GM21390 (cell line): Measurements from ENCODE around the gene ATP13A1.
A peak's percentile ranks its signal among the peaks of the same experiment; 100 is the strongest.
"Not testable (repeated sequence)": the region's sequence is repeated elsewhere in the genome, so short reads cannot be mapped to it uniquely, and the experiment has no call there.

Source experiments
- ATAC-seq: cut with Tn5 transposase; IDR thresholded peaks from one replicate; pipeline ENCODE4 v1.9.1; 2021; ENCODE audit not compliant: unreplicated experiment

Gene ATP13A1

DNA sequence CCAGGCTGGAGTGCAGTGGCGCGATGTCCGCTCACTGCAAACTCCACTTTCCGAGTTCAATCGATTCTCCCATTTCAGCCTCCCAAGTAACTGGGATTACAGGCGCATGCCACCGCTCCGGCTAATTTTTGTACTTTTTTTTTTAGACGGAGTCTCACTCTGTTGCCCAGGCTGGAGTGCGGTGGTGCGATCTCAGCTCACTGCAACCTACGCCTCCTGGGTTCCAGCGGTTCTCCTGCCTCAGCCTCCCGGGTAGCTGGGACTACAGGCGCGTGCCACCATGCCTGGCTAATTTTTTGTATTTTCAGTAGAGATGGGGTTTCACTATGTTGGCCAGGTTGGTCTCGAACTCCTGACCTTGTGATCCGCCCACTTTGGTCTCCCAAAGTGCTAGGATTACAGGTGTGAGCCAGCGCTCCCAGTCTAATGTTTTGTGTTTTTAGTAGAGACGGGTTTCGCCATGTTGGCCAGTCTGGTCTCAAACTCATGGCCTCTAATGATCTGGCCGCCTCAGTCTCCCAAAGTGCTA is 2.0 kb upstream of the ATP13A1 start:
- ATAC-seq: not testable (repeated sequence)

DNA sequence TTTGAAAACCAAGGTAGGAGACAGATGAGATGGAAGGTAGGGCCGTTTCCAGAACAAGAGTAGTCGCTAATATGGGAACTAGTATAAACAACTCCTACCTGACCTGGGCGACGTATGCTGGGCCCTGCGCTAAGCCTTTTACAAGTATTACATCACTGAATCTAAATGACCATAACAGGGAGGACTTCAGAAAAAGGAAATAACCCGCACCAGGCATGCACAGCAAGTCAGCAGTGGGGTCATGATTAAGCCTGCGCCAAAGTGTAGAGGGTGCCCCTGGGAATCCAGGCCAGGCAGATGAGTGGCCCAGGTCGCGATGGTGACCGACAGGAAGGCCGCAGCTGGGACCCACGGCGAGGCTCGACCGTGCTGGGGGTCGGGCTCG is 613 bp downstream of the ATP13A1 start:
- no peak for ATAC-seq

DNA sequence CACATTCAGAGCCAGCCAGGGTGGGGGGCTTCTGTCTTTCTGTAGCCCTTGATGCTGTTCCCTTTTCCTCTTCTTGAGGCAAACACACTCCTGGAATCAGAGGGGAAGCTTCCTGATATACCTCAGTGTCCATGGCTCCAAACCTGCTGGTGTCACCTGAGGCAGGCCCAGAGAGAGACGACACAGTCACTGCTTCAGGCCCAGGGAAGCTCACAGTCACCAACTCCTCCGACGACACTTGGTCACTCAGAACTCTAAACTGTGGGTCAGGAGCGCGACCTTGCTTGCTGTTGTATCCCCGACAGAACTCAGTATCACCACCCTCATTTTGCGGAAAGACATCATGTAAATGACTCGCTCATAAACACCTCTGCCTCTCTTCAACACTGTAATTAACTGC is 1.1 kb downstream of the ATP13A1 start:
- ATAC-seq: no peak

DNA sequence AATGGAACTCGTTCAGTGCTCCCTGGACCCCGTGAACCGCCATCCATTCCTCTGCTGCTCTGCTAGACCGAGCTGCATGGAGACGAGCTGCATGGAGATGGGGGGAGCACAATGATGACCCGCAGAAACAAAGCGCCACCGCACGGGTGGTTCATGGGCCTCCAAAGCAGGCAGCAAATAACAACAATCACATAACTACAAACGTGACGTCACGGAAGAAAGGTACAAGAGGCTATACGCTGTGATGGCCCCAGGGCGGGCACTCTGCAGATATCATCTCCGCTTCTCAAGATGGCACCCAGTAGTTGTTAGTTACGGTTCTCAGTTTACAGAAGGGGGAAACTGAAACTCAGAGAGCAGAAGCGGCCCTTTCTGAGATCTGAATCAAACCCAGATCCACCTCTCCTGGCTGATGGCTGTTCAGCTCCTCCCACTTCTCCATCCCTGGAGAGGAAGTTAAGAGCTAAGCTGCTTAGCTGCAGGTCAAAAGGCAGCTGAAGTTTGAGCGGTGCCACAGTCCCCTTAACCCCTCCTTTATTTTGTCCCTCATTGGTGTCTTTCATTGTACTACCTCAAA is 1.7 kb downstream of the ATP13A1 start:
- peak; percentile 42 for ATAC-seq

DNA sequence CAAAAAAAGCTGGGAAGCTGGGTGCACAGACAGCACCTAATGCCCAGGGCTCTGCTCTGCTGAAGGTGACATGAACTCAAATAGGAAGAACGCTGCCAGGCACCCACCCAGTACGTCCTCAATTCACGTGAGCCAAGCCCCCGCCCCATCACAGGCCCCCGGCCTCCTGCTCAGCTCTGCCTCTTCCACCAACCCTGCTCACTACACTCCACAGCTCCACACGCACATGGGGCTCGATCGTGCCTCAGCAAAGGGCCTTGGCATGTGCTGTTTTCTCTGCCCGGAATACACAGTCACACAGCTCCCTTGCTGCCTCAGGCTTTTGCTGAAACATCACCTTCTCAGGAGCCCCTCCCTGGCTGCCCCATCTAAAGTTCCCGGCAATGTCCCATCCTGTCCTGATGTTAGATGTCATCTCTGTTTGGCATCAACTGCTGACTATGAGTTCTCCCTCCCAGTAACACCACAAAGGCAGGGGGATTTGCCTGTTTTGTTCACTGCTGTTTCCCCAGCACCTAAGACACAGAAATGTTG is 2.3 kb downstream of the ATP13A1 start:
- ATAC-seq: no peak

DNA sequence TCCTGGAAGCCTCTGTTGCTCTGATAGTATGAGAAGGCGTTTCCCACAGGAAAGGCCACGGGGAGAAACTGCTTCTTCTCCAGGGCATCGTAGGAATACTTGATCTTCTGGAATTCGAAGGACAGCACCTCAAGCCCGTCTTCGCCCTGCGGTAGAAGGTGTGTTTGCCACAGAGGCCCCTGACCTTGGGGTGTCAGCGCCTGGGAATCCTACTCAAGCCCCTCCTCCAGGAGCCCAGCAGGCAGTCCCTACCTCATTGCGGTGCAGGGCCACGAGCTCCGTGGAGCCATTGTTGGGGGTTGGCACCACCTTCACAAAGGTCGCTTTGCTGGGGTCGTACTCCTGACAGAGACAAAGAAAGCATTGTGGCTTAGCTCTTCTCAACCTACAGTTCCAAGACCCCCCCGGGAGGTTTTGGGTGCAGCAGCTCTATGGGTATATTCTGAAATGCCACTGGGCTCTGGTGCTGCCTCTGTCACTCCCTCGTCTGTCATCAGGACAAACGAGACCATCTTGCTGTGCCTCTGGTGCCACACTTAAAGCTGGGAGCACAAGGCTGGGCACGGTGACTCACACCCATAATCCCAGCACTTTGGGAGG is 3.7 kb downstream of the ATP13A1 start:
- no peak for ATAC-seq

DNA sequence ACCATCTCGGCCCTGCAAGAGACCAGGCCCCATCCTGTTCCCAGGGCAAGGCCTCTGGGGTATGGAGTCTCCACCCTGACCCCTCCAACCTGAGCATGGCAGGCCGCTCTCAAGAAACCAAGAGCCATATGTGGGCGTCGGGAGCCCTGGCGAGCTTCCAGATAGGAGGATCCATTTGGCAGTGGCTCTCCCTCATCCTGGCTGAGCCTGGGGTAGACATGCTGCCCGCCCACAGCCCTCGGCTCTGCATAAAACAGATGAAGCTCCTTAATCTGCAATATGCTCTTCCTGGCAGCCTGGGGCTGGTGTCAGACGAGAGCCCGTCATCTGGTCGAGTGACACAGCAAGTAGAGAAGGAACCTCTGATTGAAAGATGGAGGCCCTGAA is 6.1 kb downstream of the ATP13A1 start:
- no peak for ATAC-seq

DNA sequence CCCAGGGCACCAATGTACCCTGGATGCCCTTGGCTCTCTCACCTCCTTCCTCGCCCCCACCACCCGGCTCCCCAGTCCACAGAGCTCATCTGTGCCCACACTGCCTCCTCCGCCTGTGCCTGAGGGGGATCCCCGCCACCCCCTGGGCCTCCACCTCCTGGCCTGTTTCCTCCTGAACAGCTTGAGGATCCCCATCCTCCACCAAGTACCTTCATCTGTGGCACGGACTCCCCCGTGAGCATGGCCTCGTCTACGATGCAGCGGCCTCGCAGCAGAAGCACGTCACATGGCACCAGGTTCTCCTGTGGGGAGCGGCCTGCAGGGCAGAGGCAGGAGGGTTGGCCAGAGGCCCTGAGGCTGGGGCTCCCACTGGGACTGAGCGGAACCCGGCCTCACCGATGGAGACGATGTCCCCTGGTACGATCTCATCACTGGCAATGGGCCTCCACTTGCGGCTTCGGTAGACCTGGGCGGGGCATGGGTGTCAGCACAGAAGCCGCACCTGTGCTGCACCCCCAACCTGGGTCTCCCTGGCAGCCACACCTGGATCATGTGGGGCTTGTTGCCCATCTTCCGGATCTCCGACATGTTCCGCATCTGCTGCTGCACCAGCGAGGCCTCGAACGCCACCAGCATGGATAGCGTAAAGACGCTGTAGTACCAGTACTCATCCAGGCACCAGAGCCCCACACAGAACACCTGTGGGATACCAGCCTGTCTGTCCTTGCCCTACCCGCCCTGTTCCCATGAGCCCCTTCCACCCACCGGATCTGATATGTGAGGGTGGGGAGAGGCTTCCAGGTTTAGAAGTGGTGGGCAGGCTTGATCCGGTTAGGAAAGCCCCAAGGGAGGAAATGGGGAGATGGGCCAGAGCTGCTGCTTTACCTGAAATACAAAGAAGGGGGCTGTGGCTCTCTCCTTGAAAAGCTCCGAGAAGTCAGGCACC is 6.8 kb downstream of the ATP13A1 start:
- no peak for ATAC-seq

DNA sequence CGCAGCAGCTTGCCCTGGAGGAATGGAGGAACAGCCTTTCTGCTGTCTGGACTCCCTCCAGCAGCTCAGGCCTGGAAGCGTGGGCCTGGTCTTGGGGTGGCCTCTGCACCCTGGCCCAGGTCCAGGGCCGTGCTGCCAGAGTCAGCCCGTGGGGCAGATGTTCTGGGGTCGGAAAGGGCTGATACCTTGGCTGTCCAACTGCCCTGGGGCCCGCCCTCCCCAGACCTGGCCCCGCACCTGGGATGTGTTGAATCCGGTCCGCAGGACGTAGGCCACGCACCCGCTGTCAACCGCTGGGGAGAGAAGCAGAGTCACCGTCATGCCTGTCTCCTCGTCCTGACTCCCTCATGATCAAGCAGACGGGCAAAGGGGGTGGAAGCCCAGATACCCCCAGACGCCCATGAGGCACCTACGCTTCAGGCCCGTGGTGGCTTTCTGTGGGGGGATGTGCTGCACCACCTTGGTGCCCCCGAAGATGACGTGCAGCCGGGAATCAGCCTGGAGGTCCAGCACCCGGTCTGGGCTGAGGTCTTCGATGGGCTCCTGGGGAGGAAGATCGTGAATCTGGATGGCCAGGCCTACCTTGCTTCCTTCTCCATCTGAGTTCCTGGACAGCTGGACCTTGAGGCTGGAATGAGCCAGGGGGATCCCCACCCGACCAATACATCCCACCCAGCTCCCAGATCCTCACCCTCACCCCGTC is 7.7 kb downstream of the ATP13A1 start:
- ATAC-seq: no peak

DNA sequence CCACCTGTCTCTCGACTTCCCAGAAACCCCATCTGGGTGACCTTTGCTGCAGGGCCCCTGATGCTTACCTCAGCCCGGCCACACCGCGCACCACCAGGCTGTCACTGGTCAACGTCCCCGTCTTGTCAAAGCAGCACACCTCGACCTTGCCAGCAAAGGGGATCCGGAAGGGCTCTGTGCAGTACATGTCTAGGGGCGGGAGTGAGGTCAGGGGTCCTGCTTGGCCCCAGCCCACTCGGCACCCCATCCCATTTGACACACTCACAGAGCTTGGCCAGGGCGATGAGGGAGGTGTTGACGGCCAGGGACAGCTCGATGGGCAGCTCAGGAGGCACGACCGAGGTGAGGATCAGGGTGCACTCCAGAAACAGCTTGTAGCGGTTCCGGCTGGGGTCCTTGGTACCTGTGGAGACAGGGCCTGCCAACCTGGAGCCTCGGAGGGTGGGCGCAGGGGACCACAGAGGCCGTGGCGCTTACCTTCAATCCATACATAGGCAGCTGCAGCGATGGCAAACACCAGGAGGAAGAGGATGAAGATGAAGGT is 8.4 kb downstream of the ATP13A1 start:
- no peak for ATAC-seq

DNA sequence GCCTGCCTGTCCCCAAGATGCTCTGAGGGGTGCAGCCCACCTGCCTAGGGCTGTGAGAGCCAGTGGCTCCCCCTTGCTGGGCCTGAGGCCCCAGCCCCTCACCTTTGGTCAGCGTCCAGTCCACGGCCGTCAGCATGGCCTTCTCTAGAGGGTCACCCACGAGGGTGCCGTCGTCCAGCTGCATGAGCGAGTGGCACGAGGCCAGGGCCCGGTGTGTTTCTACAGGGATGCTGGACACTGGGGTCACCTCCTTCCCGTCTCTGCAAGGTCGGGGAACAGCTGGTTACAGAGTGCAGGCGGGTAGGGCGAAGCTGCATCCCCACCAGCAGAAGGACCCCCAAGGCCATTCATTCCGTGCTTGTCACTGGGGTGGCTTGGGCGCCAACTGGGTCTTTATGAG is 9.0 kb downstream of the ATP13A1 start:
- no peak for ATAC-seq

DNA sequence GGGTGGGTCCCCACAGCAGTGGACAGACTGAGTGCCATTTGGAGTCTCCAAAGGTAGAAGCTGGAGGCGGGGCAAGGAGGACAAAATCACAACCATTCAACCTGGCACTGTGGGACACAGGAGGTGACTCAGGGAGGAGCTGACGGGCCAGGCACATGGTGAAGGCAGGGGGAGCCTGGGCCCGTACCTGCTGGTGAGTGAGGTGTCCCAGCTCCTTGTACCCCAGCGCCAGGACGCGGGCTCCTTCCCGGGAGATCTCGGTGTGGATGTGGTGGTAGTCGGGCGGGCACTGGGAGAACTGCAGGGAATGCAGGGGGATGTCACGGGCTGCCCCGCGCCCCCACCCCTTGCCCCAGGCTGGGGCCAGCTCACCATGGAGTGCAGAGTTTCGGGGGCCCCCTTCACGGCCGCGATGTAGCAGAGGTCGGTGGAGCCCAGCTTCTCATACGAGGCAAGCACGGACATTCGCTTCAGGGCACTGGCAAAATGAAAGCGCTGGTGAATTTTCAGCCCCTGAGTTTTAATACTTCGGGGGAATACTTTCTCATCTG is 9.8 kb downstream of the ATP13A1 start:
- ATAC-seq: no peak

DNA sequence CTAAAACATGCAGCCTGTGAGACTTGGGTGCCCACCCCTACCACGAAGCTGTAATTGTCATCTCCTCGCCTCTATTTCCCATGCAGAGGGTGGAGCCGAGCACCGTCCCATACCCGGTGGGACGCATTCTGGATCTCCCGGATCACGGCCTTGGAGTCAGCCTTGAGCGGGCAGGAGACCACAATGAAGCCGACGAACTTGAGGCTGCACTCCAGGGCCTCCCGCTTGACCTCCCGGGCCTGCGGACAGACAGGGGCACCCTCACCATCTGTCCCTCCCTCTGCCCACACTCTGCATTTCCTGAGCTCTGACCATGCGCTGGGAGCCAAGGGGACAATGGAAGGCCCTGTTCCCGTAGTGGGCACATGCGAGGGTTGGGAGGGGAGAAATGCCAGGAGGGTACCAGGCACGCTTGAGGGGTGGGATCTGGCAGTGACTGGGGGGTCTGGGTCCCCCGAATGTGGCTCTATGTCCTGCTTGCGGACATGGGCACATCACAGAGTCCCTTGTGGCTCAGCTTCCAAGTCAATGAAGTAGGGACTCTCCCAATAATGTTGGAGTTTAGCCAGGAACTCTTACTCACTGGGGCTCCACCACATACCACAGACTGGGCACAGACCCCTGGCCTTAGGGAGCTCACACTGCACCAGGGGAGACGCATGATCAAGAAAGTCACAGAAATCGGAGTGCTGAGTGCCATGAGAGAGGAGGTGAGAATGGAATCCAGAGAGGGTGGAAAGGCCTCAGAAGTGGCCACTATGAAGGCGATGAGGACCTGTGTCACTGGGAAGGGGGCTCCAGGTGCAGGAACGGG is 10.8 kb downstream of the ATP13A1 start:
- no peak for ATAC-seq

DNA sequence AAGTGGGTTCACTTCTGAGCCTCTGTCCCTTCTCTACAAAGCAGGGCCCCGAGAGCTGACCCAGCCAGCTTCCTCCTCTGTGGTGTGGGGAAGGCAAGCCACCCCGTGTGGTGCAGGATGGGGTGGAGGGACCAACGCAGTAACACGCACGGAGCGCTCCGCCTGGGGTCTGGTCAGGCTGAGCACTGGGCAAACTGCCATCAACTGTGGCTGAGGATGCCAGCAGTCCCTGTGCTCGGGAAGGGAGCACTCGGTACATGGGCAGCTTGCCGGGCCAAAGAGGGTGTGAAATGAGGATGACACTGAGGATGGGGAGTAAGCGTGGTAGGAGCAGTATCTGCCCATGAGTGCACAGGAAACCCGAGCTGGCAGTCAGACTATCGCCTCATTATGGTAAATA is 12.4 kb downstream of the ATP13A1 start:
- ATAC-seq: no peak

DNA sequence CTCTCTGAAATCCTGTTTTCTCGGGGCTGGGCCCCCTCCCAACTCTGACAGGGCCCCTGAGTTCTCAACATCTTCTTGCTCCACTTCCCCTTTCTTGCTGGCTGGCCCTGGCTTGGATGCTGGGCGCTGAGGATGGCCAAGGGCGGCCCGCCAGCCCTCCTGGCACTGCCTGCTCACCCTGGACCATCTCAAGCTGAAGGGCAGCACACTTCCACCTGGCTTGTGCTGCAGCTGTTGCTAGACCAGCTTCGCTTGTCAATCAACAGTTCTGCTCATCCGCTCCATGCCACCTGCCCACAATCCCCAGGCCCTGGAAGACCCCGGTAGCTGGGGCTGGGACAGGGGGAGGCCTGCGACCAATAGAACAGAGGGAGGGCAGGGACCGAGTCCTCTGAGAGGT is 13.1 kb downstream of the ATP13A1 start:
- no peak for ATAC-seq

DNA sequence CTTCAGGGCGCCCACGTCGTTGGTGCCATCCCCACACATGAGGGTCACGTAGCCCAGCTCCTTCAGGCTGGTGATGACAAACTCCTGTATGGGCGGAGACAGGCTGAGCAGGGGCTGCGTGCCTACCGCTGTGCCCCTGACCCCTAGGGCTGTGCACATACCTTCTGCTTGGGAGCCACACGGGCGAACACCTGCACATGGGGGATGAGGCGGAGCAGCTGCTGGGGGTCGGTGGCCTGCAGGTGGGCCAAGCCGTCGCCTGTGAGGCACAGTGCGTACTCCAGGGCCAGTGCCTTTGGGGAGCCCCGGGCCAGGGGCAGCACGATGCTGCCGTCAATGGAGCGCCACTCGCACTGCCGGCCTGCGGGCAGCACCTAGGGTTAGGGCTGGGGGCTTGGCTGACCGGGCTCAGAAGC is 13.9 kb downstream of the ATP13A1 start:
- ATAC-seq: no peak

DNA sequence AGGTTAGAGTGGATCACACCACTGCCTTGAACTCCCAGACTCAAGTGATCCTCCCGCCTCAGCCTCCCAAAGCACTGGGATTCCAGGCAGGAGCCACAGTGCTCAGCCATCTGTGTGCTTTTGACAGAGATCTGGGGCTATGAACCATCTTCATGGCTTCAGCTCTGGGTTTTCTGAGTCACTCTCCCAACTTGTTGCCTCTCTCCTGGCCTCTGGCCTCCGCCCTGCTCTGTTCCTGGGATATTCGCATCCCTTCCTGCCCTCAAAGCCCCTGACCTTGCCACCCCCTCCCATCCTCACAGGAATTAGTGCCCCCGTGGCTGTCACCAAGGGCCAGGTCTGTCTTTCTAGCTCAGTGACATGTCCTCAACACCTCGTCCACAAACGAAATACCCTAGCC is 14.3 kb downstream of the ATP13A1 start:
- no peak for ATAC-seq

DNA sequence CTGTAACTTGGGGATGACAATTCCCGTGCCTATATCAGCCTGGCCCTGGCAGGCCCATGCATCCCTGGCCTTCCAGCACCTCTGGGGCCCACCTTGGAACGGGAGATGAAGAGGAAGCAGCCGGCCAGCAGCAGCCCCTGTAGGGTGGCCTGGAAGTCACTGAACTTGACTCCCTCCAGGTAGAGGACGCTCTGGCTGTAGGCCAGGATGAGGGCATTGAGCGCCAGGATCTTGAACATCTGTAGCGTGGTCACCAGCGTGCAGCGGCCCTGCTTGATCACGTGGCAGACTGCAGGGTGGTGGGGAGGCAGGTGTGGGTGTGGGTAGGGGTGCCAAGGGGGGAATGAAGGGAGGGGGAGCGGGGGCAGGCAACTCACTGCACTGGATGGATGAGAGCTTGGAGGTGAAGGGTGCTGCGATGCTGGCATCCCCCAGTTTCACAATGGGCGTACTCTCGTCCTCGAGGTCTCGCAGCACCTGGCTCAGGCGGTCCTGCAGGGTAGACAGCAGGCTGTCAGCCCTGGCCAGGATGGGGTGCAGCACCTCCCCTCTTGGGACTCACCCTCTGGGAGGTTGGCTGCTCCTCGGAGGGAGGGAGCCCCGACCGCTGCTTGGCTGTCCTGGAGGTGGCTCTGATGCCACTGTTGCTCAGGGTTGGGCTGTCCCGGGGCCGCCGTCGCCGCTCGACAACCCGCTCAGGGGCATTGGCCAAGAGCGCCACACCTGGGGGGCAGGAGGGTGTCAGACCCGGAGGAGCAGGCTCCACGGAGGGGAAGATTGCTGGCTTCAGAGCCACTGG is 16.2 kb downstream of the ATP13A1 start:
- no peak for ATAC-seq
